ENCODE results near the gene LIPI.
"Not testable (repeated sequence)": the region's sequence is repeated elsewhere in the genome, so short reads cannot be mapped to it uniquely, and the experiment has no call there.

Gene LIPI

DNA sequence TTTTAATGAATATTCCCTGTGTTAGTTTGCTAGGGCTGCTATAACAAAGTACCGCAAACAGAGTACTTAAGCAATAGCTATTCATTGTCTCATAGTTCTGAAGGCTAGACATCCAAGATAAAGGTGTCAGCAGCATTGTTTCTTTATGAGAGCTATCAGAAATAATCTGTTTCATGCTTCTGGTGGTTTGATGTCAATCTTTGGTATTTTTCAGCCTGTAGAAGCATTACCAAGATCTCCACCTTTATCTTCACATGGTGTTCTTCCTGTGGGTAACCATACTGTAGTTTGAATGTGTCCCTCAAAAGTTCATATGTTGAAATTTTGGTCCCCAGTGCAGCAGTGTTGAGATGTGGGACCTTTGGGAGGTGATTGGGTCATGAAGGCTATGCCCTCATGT is 12.6 kb upstream of the LIPI start:
- H3K36me3 ChIP-seq (ENCODE audit: control insufficient read depth, insufficient read depth, low read length): no peaks in the 10 kb centered on the region
- H3K27ac ChIP-seq (ENCODE audit: low read depth, low read length): no peak overlapping the region
- H3K4me3 ChIP-seq (ENCODE audit: low read length): no peak overlapping the region
- H3K4me1 ChIP-seq (ENCODE audit: control insufficient read depth, insufficient read depth, low read length): no peaks in the 10 kb centered on the region
- no peak overlapping the region for H3K9ac ChIP-seq (ENCODE audit: low read length)
- H3K27me3 ChIP-seq (ENCODE audit: control insufficient read depth, insufficient read depth, low read length): no peaks in the 10 kb centered on the region

DNA sequence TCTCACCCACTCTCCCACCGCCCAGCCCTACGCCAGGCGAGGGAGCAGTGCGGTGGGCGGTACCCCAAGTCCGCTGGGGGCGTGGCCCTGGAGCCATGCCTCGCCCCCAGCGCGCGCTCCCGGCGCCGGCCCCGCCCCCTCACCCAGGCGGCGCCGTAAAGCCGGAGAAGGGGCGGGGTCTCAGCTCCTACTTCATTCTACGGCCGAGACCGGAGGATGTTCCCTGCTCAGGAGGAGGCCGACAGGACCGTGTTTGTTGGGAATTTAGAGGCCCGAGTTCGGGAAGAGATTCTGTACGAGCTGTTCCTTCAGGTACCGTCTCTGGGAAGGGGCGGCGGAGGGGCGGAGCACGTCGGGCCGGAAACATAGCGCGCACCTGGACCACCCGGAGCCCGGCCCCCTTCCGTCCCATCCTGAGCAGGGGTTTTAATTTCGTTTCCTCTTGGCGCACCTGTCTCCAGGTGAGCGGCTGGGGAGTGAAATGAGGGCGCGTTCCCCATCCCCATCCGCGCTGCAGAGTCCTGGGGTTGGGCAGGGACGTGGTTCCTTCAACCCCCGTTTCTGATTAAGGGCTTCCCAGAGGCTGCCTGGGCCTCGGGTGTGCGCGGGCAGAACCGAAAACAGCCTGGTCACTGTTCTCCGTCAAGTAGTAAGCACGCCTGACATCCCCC is 5.4 kb upstream of the LIPI start, which contains the start of gene RBM11:
Gene RBM11, plus strand, starts transcription at position 187 of the 671 bp plus-strand sequence. Its CDS starts 30 bp downstream, at position 217.
- peaks cover 2% of the 10 kb centered on the region for H3K4me1 ChIP-seq (ENCODE audit: control insufficient read depth, insufficient read depth, low read length)
- H3K36me3 ChIP-seq (ENCODE audit: control insufficient read depth, insufficient read depth, low read length): no peaks in the 10 kb centered on the region
- H3K4me3 ChIP-seq (ENCODE audit: low read length): peak within 1 kb of the TSS; percentile 67
- H3K27me3 ChIP-seq (ENCODE audit: control insufficient read depth, insufficient read depth, low read length): no peaks in the 10 kb centered on the region
- no peak within 1 kb of the TSS for H3K27ac ChIP-seq (ENCODE audit: low read depth, low read length)
- H3K9ac ChIP-seq (ENCODE audit: low read length): peak within 1 kb of the TSS; percentile 49

DNA sequence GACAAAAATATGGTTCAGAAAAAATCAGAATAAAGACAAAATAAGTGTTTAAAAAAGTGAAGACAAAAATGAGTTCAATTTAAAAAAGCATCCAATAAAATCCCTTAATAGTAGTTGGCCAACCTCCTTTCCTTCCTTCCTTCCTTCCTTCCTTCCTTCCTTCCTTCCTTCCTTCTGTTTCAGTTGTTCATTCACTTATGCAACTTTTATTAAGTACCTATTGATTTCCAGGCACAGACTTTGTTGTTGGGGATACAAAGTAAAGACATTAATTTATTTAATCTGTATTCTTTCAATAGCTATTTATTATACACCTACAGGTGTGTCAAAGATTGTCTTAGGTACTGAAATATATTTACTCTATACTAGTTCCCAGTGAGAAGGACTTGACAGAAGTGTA is 2.4 kb upstream of the LIPI start:
- Histone ChIP-seq H3K9ac (ENCODE audit: low read length) (no peak overlapping the region), H3K27ac (ENCODE audit: low read depth, low read length) (no peak overlapping the region), H3K36me3 (ENCODE audit: control insufficient read depth, insufficient read depth, low read length) (no peaks in the 10 kb centered on the region), H3K27me3 (ENCODE audit: control insufficient read depth, insufficient read depth, low read length) (no peaks in the 10 kb centered on the region), H3K4me1 (ENCODE audit: control insufficient read depth, insufficient read depth, low read length) (peaks cover 2% of the 10 kb centered on the region), H3K4me3 (ENCODE audit: low read length) (no peak overlapping the region)

- no peak overlapping the region for H3K9ac ChIP-seq (ENCODE audit: low read length)
- no peak overlapping the region for H3K4me3 ChIP-seq (ENCODE audit: low read length)
- no peaks in the 10 kb centered on the region for H3K36me3 ChIP-seq (ENCODE audit: control insufficient read depth, insufficient read depth, low read length)
- H3K4me1 ChIP-seq (ENCODE audit: control insufficient read depth, insufficient read depth, low read length): no peaks in the 10 kb centered on the region
- no peaks in the 10 kb centered on the region for H3K27me3 ChIP-seq (ENCODE audit: control insufficient read depth, insufficient read depth, low read length)
- no peak overlapping the region for H3K27ac ChIP-seq (ENCODE audit: low read depth, low read length)
Observed at GRCh38 chr21:14206222-14206621, 4.5 kb downstream of the LIPI start.

DNA sequence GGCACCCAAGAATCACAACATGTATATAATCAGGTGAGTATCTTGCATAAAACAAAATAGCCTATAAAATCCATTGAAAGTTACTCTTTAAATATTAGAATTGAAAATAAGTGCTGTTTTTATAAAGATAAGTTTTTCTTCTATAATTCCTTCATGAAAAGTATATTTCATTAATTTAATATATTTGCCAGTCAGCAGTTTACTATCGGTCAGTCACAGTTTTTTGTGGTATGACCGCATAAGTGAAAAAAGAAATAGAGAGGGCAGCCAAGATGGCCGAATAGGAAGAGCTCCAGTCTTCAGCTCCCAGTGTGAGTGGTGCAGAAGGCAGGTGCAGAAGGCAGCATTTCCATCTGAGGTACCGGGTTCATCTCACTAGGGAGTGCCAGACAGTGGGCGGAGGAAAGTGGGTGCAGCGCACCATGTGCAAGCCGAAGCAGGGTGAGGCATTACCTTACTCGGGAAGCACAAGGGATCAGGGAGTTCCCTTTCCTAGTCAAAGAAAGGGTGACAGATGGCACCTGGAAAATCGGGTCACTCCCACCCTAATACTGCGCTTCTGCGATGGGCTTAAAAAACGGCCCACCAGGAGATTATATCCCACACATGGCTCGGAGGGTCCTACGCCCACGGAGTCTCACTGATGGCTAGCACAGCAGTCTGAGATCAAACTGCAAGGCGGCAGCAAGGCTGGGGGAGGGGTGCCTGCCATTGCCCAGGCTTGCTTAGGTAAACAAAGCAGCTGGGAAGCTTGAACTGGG is 44.1 kb downstream of the LIPI start:
- H3K27ac ChIP-seq (ENCODE audit: low read depth, low read length); H3K4me3 ChIP-seq (ENCODE audit: low read length); H3K4me1 ChIP-seq (ENCODE audit: control insufficient read depth, insufficient read depth, low read length); H3K27me3 ChIP-seq (ENCODE audit: control insufficient read depth, insufficient read depth, low read length); H3K36me3 ChIP-seq (ENCODE audit: control insufficient read depth, insufficient read depth, low read length); H3K9ac ChIP-seq (ENCODE audit: low read length): not testable (repeated sequence)

DNA sequence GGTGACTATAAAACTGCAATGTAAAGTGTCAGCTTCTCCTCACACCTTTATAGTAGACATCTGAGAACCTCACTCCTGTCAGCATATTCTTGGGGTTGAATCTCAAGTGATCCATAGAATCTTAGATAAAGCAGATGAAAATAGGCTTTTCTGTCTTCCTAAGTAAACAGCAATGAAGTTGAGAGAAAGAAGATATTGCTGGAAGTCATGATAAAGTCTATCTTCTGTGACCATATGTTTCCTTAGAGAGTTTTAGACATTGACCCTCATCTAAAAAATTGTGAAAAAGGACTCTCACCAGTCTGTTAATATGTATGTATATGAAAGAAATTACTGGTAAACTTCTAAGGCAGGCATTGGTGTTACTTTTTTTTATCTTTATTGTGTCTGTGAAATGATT is 66.8 kb downstream of the LIPI start:
- no peak overlapping the region for H3K9ac ChIP-seq (ENCODE audit: low read length)
- H3K36me3 ChIP-seq (ENCODE audit: control insufficient read depth, insufficient read depth, low read length): no peaks in the 10 kb centered on the region
- no peak overlapping the region for H3K4me3 ChIP-seq (ENCODE audit: low read length)
- H3K4me1 ChIP-seq (ENCODE audit: control insufficient read depth, insufficient read depth, low read length): no peaks in the 10 kb centered on the region
- no peak overlapping the region for H3K27ac ChIP-seq (ENCODE audit: low read depth, low read length)
- H3K27me3 ChIP-seq (ENCODE audit: control insufficient read depth, insufficient read depth, low read length): no peaks in the 10 kb centered on the region

- Histone ChIP-seq H3K27me3 (ENCODE audit: control insufficient read depth, insufficient read depth, low read length) (no peaks in the 10 kb centered on the region), H3K4me1 (ENCODE audit: control insufficient read depth, insufficient read depth, low read length) (no peaks in the 10 kb centered on the region), H3K9ac (ENCODE audit: low read length) (no peak overlapping the region), H3K4me3 (ENCODE audit: low read length) (no peak overlapping the region), H3K36me3 (ENCODE audit: control insufficient read depth, insufficient read depth, low read length) (no peaks in the 10 kb centered on the region), H3K27ac (ENCODE audit: low read depth, low read length) (no peak overlapping the region)
Observed at GRCh38 chr21:14124266-14124665, 86.5 kb downstream of the LIPI start.

DNA sequence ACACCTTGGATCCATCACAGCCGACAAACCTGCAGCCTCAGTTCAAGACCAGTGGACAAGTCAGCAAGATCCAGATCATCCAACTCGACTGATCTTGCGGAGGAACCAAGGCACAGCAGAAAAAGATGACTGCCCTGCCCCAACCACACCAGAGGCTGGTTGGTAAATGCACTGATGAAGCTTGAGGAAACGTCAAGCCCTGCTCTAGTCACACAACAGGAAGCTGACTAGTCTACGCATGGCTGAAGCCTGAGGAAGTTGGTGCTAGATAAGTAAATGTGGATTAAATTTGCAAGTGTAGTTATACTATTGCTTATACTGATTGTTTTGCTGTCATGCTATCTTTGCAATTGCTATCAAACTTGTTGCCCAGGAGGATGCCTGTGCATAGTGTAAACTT is 89.0 kb downstream of the LIPI start:
- H3K36me3 ChIP-seq (ENCODE audit: control insufficient read depth, insufficient read depth, low read length): no peaks in the 10 kb centered on the region
- no peak overlapping the region for H3K4me3 ChIP-seq (ENCODE audit: low read length)
- H3K27me3 ChIP-seq (ENCODE audit: control insufficient read depth, insufficient read depth, low read length): no peaks in the 10 kb centered on the region
- no peaks in the 10 kb centered on the region for H3K4me1 ChIP-seq (ENCODE audit: control insufficient read depth, insufficient read depth, low read length)
- no peak overlapping the region for H3K9ac ChIP-seq (ENCODE audit: low read length)
- H3K27ac ChIP-seq (ENCODE audit: low read depth, low read length): no peak overlapping the region

DNA sequence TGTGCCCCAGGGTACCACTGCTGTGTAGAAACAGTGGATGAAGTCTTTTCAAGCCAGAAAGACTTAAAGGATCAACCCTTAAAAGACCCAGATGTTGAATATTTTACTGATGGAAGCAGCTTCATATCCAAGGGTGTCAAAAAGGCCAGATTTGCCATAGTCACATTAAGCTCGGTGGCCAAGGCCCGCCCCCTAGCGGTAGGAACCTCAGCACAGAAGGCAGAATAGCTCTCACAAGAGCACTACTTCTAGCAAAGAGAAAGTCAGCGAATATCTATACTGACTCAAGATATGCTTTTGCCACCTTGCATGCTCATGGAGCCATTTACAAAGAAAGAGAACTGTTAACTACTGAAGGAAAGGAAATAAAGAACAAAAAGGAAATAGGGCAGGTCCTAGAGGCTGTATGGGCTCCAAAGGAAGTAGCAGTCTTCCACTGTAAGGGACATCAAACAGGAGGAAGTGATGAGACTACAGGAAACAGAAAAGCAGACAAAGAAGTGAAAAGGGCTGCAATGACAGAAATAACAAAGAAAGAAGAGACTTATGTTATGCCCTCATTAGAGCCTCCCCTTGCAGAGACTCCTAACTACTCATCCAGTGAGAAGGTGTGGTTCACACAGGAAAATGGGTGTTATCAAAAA is 90.5 kb downstream of the LIPI start:
- no peak overlapping the region for H3K27ac ChIP-seq (ENCODE audit: low read depth, low read length)
- H3K4me3 ChIP-seq (ENCODE audit: low read length): no peak overlapping the region
- H3K4me1 ChIP-seq (ENCODE audit: control insufficient read depth, insufficient read depth, low read length): no peaks in the 10 kb centered on the region
- H3K9ac ChIP-seq (ENCODE audit: low read length): no peak overlapping the region
- no peaks in the 10 kb centered on the region for H3K27me3 ChIP-seq (ENCODE audit: control insufficient read depth, insufficient read depth, low read length)
- no peaks in the 10 kb centered on the region for H3K36me3 ChIP-seq (ENCODE audit: control insufficient read depth, insufficient read depth, low read length)

GRCh38 chr21:14119038-14119437 is 91.7 kb downstream of the LIPI start:
- H3K27ac ChIP-seq (ENCODE audit: low read depth, low read length): no peak overlapping the region
- H3K4me3 ChIP-seq (ENCODE audit: low read length): no peak overlapping the region
- H3K9ac ChIP-seq (ENCODE audit: low read length): no peak overlapping the region
- no peaks in the 10 kb centered on the region for H3K36me3 ChIP-seq (ENCODE audit: control insufficient read depth, insufficient read depth, low read length)
- no peaks in the 10 kb centered on the region for H3K27me3 ChIP-seq (ENCODE audit: control insufficient read depth, insufficient read depth, low read length)
- H3K4me1 ChIP-seq (ENCODE audit: control insufficient read depth, insufficient read depth, low read length): no peaks in the 10 kb centered on the region

DNA sequence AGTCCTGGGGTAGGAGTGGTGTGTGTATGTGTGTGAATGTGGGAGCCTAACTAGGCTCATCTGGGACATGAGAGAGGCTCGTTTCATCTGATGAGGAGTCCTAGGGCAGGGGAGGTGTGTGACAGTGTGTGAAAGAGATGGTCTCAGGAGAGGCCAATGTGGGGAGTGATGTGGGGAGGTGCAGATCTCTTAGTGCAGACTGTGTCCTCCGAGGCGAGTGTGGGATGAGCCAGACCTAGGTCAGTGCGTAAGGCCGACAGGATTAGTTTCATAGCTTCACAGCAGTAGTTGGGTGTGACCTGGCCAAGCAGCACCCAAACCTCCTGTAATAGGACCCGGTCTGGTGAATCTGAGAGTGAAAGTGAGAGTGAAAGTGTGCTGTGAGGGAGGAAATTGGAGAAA is 94.7 kb downstream of the LIPI start:
- Histone ChIP-seq H3K9ac (ENCODE audit: low read length) (no peak overlapping the region), H3K4me3 (ENCODE audit: low read length) (no peak overlapping the region), H3K4me1 (ENCODE audit: control insufficient read depth, insufficient read depth, low read length) (no peaks in the 10 kb centered on the region), H3K27ac (ENCODE audit: low read depth, low read length) (no peak overlapping the region), H3K36me3 (ENCODE audit: control insufficient read depth, insufficient read depth, low read length) (no peaks in the 10 kb centered on the region), H3K27me3 (ENCODE audit: control insufficient read depth, insufficient read depth, low read length) (no peaks in the 10 kb centered on the region)

GRCh38 chr21:14115646-14116045 is 95.1 kb downstream of the LIPI start:
- Histone ChIP-seq H3K27me3 (ENCODE audit: control insufficient read depth, insufficient read depth, low read length) (no peaks in the 10 kb centered on the region), H3K4me3 (ENCODE audit: low read length) (no peak overlapping the region), H3K27ac (ENCODE audit: low read depth, low read length) (no peak overlapping the region), H3K36me3 (ENCODE audit: control insufficient read depth, insufficient read depth, low read length) (no peaks in the 10 kb centered on the region), H3K9ac (ENCODE audit: low read length) (no peak overlapping the region), H3K4me1 (ENCODE audit: control insufficient read depth, insufficient read depth, low read length) (no peaks in the 10 kb centered on the region)
